Pancreas (tissue), 10 donors: ENCODE data around the gene ZBTB7A. TPM values are rescaled to one million over a fixed set of nuclear protein-coding genes. Genes with fewer than 3 reads are reported as not detected.

Source experiments
- ATAC-seq, 4 donors: fragments of 200-7000 bp; cut with Tn5 transposase; one replicate each; pipeline versions ENCODE4 v1.8.0 to v1.9.1; 2020; ENCODE audit warnings: mild to moderate bottlenecking in 4 of 4, moderate library complexity in 4 of 4
- DNase-seq, 6 donors: peaks; one replicate each; pipeline ENCODE4 v3.0.0-alpha.2; 2020
- FAIRE-seq: peaks from 2 replicates; lab custom pipeline; 2012; peaks lifted over from hg19 to GRCh38; lab: Jason Lieb, UNC
- H3K27ac ChIP-seq, 4 donors: fragments of 200-600 bp; sonication (generic); 1 replicate in 3 of 4; 2 replicates in 1 of 4; pipeline versions ENCODE4 v1.5.0 to v1.8.0; 2020
- H3K27me3 ChIP-seq, 4 donors: fragments of 200-600 bp; one replicate each; pipeline ENCODE4 v1.8.0; 2021
- H3K36me3 ChIP-seq, 3 donors: fragments of 200-600 bp; sonication (generic) in 1 of 3; one replicate each; pipeline versions ENCODE4 v1.5.0 to v1.8.0; 2020 to 2021
- H3K4me1 ChIP-seq, 3 donors: fragments of 200-600 bp; one replicate each; pipeline ENCODE4 v1.8.0; 2021
- H3K4me3 ChIP-seq, 4 donors: fragments of 200-600 bp; sonication (generic) in 2 of 4; one replicate each; pipeline versions ENCODE4 v1.5.0 to v1.8.0; 2020 to 2021
- H3K9me3 ChIP-seq, 4 donors: fragments of 200-600 bp; one replicate each; pipeline ENCODE4 v1.8.0; 2021
- CTCF ChIP-seq, 4 donors: fragments of 200-600 bp; sonication (generic) in 3 of 4; IDR thresholded peaks; one replicate each; pipeline versions ENCODE4 v1.5.0 to v1.8.0; 2021; ENCODE audit warnings: antibody characterized with exemption in 4 of 4
- WGBS, 2 donors: extraction: QIAGEN DNeasy Blood & Tissue Kit; methylation state at CpG; one replicate each; pipeline ENCODE4 v1.1.7; 2013; 5-methylcytosine and 5-hydroxymethylcytosine counted together
- intact Hi-C, 3 donors: fragments of 100-400 bp; cut with DNase I; formaldehyde crosslinking; loops; one replicate each; pipeline versions ENCODE4 v1.11.1 to v1.14.2; 2022
- polyA plus RNA-seq, 2 donors: library from polyadenylated mRNA; stranded (reverse); fragments of 200-250 nt; gene quantifications; one replicate each; pipeline ENCODE4 v1.2.3, GENCODE V29; 2013
- total RNA-seq, 6 donors: library from RNA; stranded (reverse); fragmentation: NEBNext Ultra II Directional in 4 of 6; extraction: Animal tissue kit (Norgen Biotek cat#: 25700) in 4 of 6; gene quantifications; one replicate each; pipeline versions ENCODE4 v1.2.1 to v1.2.4, GENCODE V29; 2021 to 2023
- donor health status: healthy with polysubstance abuse.
- donor health status: DM: no; HTN: no; CAD: no; lungs with moderate emphysema.
- donor health status: DM: no; HTN: no; CAD: no.
- donor health status: control.
- donor health status: control.
- donor health status: Bipolar disorder and iron deficiency.
- donor health status: DM: yes; HTN: yes; CAD: no.
- donor health status: DM: no; HTN: no; CAD: no.
- donor health status: DM: no; HTN: no; CAD: no.
- donor health status: DM: yes; HTN: yes; CAD: no.

The ZBTB7A gene
- total and polyA plus RNA-seq, 8 donors, result 6.1 to 25.0 (median 13.2) TPM

GRCh38 chr19:4064496-4065260 is 2.0 kb downstream of the ZBTB7A start:
- Histone ChIP-seq H3K4me3 (peak overlapping the region; percentile 61 to 93 (median 75)), H3K36me3 (no peaks in the 10 kb centered on the region), H3K27me3 (no peaks in the 10 kb centered on the region), H3K27ac (peak overlapping the region; percentile 68 to 93 (median 88)), H3K4me1 (peaks cover 33 to 46% (median 36%) of the 10 kb centered on the region in 3 donors), H3K9me3 (no peaks in the 10 kb centered on the region)
- ATAC-seq (no peak), FAIRE-seq (no peak), DNase-seq (peak; percentile 61 to 89 (median 72))
- intact Hi-C loops, result no loop called here
- WGBS, 2 donors, result 0 to 1% methylated on average over 40 to 57 of the region's 57 CpGs
- TF ChIP-seq CTCF (IDR thresholded peaks at IDR 0.05), result no peak

- peak in 2 of 6 donors; percentile 52 to 70 for DNase-seq
- no peaks in the 10 kb centered on the region for H3K9me3 ChIP-seq
- no peak for ATAC-seq
- intact Hi-C loops, result no loop called here
- no peaks in the 10 kb centered on the region for H3K36me3 ChIP-seq
- H3K4me1 ChIP-seq, result peaks cover 36 to 52% (median 36%) of the 10 kb centered on the region in 3 donors
- no peaks in the 10 kb centered on the region for H3K27me3 ChIP-seq
- H3K27ac ChIP-seq, result peak overlapping the region; percentile 68 to 93 (median 88)
- peak overlapping the region; percentile 61 to 93 (median 75) for H3K4me3 ChIP-seq
- 1 to 2% methylated on average over 24 of the region's 24 CpGs for WGBS, 2 donors
- FAIRE-seq, result no peak
- TF ChIP-seq CTCF (IDR thresholded peaks at IDR 0.05), result no peak
Observed at GRCh38 chr19:4064149-4064495, 2.6 kb downstream of the ZBTB7A start.

GRCh38 chr19:4063369-4064148 is 3.1 kb downstream of the ZBTB7A start:
- H3K27me3 ChIP-seq, result no peaks in the 10 kb centered on the region
- FAIRE-seq, result no peak
- H3K4me3 ChIP-seq, result peak overlapping the region; percentile 61 to 93 (median 75)
- H3K9me3 ChIP-seq, result no peaks in the 10 kb centered on the region
- peak in 2 of 6 donors; percentile 59 to 67 for DNase-seq
- intact Hi-C loops, result no loop called here
- 13 to 15% methylated on average over 28 to 31 of the region's 31 CpGs for WGBS, 2 donors
- peak overlapping the region; percentile 68 to 93 (median 88) for H3K27ac ChIP-seq
- no peak for TF ChIP-seq CTCF (IDR thresholded peaks at IDR 0.05)
- no peaks in the 10 kb centered on the region for H3K36me3 ChIP-seq
- H3K4me1 ChIP-seq, result peaks cover 36 to 57% (median 42%) of the 10 kb centered on the region in 3 donors
- ATAC-seq, result no peak

GRCh38 chr19:4062419-4063368 is 4.0 kb downstream of the ZBTB7A start:
- Histone ChIP-seq H3K9me3 (no peaks in the 10 kb centered on the region), H3K27me3 (no peaks in the 10 kb centered on the region), H3K36me3 (no peaks in the 10 kb centered on the region), H3K4me1 (peaks cover 36 to 56% (median 42%) of the 10 kb centered on the region in 3 donors), H3K27ac (peak overlapping the region; percentile 68 to 93 (median 84)), H3K4me3 (peak overlapping the region in 2 of 4 donors; percentile 76 to 93)
- intact Hi-C loops, result no loop called here
- FAIRE-seq, result no peak
- no peak for ATAC-seq
- peak in 2 of 6 donors; percentile 48 to 58 for DNase-seq
- WGBS, 2 donors, result 41 to 48% methylated on average over 30 of the region's 30 CpGs
- TF ChIP-seq CTCF (IDR thresholded peaks at IDR 0.05), result no peak
